SJCRH30 (cell line): Measurements from ENCODE around the gene CMYA5. TPM values are rescaled to one million over a fixed set of nuclear protein-coding genes. Genes with fewer than 3 reads are reported as not detected.
A peak's percentile ranks its signal among the peaks of the same experiment; 100 is the strongest.
"Not testable (repeated sequence)": the region's sequence is repeated elsewhere in the genome, so short reads cannot be mapped to it uniquely, and the experiment has no call there.

Experiments used
- DNase-seq, 2 experiments: peaks; one replicate each; pipeline ENCODE4 v3.0.0-alpha.2; 2015 to 2020
- H3K27ac ChIP-seq: fragments of 250-450 bp; sonication (Bioruptor Pico); 2 replicates; pipeline ENCODE4 v1.5.1; 2020; ENCODE audit warnings: mild to moderate bottlenecking, moderate library complexity
- H3K27me3 ChIP-seq: fragments of 250-450 bp; sonication (Bioruptor Pico); 2 replicates; pipeline ENCODE4 v1.5.1; 2020; ENCODE audit warnings: mild to moderate bottlenecking, moderate library complexity
- H3K36me3 ChIP-seq: fragments of 250-450 bp; sonication (Bioruptor Pico); 2 replicates; pipeline ENCODE4 v1.5.1; 2020; ENCODE audit warnings: mild to moderate bottlenecking, moderate library complexity
- H3K4me1 ChIP-seq: fragments of 250-450 bp; sonication (Bioruptor Pico); 2 replicates; pipeline ENCODE4 v1.5.1; 2020; ENCODE audit warnings: mild to moderate bottlenecking, moderate library complexity
- H3K4me3 ChIP-seq: fragments of 250-450 bp; sonication (Bioruptor Pico); 2 replicates; pipeline ENCODE4 v1.5.1; 2020; ENCODE audit warnings: mild to moderate bottlenecking, moderate library complexity
- H3K9me3 ChIP-seq: fragments of 250-450 bp; sonication (Bioruptor Pico); replicated peaks from 2 replicates; pipeline ENCODE4 v1.5.1; 2020; ENCODE audit warnings: mild to moderate bottlenecking, moderate library complexity
- total RNA-seq: library from RNA; depleted of rRNA; stranded (reverse); fragments of >200 nt; shearing (Covaris generic); gene quantifications from 2 replicates; pipeline ENCODE4 v1.2.3, GENCODE V29; 2014

Gene CMYA5
- total RNA-seq, 1 experiment from 2014 or later: 0.22 TPM

DNA sequence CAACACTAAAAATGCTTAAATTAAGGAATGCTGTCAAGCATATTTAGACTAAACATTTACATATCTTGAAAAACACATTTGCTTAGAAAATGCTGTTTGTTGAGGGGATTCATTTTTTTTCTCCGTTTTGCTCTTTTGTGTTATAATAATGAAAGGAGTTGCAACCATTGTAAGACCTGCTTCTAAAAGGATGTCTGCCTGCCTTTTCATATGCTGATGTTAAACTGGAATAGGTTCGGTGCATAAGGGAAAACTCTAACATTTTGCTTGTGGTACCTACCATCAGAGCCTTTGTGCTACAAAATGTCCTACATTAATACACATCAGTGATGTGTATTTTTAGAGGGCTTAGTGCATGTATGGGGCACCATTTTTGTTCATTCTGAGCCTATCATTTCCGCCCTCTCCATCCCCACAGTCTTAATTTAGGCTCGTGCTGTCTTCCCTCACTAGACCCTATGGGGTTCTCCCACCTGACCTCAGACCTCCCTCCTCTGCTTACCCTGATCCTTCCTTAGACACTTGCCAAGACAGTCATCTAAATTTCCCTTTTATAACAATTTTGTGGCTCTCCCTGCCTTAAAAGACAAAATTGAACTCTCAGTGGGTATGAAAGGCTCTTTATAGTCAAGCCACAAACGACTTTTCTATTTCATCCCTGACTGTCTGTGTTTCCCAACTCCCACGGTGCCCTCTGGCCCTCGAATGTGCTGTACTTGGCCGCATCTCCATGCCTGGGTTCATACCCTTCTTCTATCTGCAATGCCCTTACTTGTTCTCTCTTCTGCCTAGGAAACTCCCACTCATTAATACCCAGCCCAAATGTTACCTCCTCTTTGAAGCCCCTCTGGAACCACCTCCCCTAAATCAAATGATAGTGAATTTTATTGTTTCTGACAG lies 61.2 kb downstream of the CMYA5 start:
- no peaks in the 10 kb centered on the region for H3K36me3 ChIP-seq
- no peaks in the 10 kb centered on the region for H3K9me3 ChIP-seq
- H3K27ac ChIP-seq: no peak overlapping the region
- DNase-seq: no peak
- H3K4me3 ChIP-seq: no peak overlapping the region
- H3K27me3 ChIP-seq: no peaks in the 10 kb centered on the region
- no peaks in the 10 kb centered on the region for H3K4me1 ChIP-seq

DNA sequence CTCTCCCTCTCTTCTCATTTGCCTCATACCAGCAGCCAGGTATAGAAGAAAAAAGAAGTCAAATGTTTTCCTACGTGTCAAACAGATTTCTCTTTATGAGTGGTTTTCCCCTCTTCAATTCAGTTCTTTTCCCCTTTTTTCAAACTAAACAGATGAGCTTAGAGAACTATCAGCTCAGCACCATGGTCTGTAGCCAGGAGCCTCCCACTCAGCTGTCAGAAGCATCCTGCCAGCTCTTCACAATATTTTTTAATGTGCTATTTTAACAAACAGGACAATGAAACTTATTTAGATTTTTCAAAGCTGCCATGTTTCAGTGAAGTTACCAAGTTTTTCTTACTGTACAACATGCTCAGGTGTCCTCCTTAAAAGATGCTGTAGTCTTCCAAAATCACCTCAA lies 63.5 kb downstream of the CMYA5 start:
- DNase-seq: no peak
- Histone ChIP-seq H3K9me3 (peaks cover 3% of the 10 kb centered on the region; the same call in 1 of the 2 replicates), H3K27ac (no peak overlapping the region), H3K27me3 (no peaks in the 10 kb centered on the region), H3K4me1 (no peaks in the 10 kb centered on the region), H3K4me3 (no peak overlapping the region), H3K36me3 (no peaks in the 10 kb centered on the region)

DNA sequence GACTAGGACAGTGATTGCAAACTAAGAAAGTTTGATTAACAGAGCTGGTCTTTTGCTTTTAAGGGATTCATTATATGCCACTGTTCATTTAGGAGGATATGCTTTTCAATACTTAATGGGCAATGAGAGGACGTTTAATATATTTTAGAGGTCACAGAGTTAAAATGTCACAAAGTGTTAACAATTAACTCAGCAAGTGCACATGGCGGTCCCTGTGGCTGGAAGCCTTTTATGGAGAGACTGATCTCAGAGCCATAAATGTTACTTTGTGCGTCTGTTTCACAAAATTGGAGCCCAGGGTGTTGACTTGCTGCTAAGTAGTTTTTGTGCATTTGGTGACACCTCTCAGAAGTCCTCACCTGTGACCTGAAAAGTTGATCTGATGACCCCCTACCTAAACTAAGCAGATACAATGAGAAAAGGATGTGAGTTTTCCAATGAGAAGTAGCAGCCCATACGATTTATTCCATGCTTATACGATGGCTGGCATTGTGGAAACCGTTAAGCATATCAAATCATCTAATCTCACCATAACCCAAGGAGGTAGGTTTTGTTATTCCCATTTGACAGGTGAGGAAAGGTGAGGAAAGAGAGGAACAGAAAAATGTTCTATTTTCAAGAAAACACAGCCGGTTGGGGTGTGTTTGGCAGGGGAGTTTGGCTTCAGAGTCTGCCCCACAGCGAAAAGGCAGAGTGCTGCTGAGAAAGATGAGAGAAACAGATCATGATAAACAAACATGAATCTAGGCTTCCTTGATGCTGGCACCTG lies 64.4 kb downstream of the CMYA5 start:
- no peak overlapping the region for H3K27ac ChIP-seq
- H3K9me3 ChIP-seq: peaks cover 3% of the 10 kb centered on the region; the same call in 1 of the 2 replicates
- no peaks in the 10 kb centered on the region for H3K4me1 ChIP-seq
- H3K4me3 ChIP-seq: no peak overlapping the region
- no peaks in the 10 kb centered on the region for H3K36me3 ChIP-seq
- no peaks in the 10 kb centered on the region for H3K27me3 ChIP-seq
- DNase-seq: no peak

DNA sequence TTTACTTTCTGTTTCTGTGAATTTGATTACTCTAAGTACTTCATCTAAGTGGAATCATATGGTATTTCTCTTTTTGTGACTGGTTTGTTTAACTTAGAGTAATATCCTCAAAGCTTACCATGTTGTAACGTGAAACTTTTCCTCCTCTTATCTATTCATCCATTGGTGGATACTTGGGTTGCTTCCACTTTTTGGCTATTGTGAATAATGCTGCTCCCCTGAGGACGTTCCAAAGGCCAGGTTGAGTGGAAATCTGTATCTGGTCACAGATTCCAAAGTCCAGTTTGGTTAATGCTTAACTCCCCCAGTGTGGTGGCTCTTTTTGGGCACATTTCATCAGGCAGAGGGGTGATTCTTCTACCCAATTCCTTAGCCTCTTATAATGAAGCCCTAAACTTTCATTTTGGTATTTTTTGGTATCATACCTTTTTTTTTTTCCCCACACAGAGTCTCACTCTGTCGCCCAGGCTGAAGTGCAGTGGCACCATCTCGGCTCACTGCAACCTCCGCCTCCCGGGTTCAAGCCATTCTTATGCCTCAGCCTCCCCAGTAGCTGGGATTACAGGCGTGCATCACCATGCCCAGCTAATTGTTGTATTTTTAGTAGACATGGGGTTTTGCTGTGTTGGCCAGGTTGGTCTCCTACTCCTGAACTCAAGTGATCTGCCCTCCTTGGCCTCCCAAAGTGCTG lies 65.4 kb downstream of the CMYA5 start:
- Histone ChIP-seq H3K4me1 (no peaks in the 10 kb centered on the region), H3K27ac (no peak overlapping the region), H3K4me3 (no peak overlapping the region), H3K36me3 (no peaks in the 10 kb centered on the region), H3K9me3 (peaks cover 3% of the 10 kb centered on the region; the same call in 1 of the 2 replicates), H3K27me3 (no peaks in the 10 kb centered on the region)
- no peak for DNase-seq

DNA sequence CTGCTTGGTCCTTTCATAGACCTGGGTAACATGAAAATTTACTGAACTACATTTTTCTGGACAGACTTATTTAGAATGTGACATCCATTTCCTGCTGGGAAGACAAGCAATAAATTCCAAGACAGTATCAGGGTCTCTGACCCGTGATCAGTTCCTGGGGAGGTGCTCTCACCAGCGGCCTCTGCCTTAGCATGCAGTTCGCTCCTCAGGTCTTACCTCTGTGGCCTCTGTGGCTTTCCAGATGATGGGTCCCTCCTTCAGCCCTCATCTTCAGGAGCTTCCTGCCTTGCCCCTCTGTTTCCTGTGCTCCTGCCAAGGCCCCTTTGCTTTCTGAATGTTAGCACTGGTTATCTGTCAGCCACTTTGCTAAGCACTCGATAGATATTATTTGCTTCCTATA lies 66.4 kb downstream of the CMYA5 start:
- Histone ChIP-seq H3K36me3 (no peaks in the 10 kb centered on the region), H3K4me3 (no peak overlapping the region), H3K4me1 (no peaks in the 10 kb centered on the region), H3K27me3 (no peaks in the 10 kb centered on the region), H3K9me3 (peaks cover 3% of the 10 kb centered on the region; the same call in 1 of the 2 replicates), H3K27ac (no peak overlapping the region)
- no peak for DNase-seq

DNA sequence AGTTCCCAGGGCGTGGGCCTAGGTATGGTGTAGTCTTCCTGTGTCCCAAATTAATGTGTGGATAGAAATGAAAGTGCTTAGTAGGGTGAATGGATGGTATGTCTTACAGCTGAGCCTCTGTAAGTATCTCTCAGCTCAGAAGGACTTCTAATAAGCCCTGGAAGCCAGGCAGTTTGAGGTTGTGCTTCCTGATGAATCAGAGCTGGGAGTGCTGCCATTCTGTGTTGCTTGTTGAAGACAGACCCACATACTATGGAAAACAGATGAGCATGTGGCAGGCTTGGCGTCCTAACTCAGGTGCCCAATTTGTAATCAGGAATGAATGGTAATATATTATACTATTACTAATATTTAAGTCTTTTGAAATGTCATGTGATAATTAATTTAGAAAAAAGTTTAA lies 69.8 kb downstream of the CMYA5 start:
- H3K36me3 ChIP-seq: no peaks in the 10 kb centered on the region
- no peak for DNase-seq
- no peaks in the 10 kb centered on the region for H3K4me1 ChIP-seq
- no peak overlapping the region for H3K27ac ChIP-seq
- no peak overlapping the region for H3K4me3 ChIP-seq
- peaks cover 3% of the 10 kb centered on the region; the same call in 1 of the 2 replicates for H3K9me3 ChIP-seq
- no peaks in the 10 kb centered on the region for H3K27me3 ChIP-seq

DNA sequence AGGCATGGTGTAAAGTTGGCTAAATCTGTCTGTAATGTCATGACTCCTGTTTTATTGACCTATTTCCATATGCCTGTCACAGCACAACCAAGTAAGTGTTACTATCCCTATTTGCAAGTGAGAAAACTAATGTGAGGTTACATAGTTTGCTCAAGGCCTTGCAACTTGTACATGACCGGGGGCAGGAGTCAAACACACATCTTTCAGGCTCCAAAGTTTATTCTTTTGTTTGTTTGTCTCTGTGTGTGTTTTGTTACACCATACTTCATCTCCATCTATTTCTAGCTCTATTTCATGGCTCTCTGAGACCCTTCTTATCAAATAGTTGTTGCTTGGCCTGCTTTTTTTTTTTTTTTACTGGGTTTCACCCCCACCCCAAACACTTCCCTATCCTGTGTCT lies 70.2 kb downstream of the CMYA5 start:
- DNase-seq: no peak
- Histone ChIP-seq H3K4me3 (no peak overlapping the region), H3K27ac (no peak overlapping the region), H3K4me1 (no peaks in the 10 kb centered on the region), H3K9me3 (peaks cover 3% of the 10 kb centered on the region; the same call in 1 of the 2 replicates), H3K27me3 (no peaks in the 10 kb centered on the region), H3K36me3 (no peaks in the 10 kb centered on the region)

DNA sequence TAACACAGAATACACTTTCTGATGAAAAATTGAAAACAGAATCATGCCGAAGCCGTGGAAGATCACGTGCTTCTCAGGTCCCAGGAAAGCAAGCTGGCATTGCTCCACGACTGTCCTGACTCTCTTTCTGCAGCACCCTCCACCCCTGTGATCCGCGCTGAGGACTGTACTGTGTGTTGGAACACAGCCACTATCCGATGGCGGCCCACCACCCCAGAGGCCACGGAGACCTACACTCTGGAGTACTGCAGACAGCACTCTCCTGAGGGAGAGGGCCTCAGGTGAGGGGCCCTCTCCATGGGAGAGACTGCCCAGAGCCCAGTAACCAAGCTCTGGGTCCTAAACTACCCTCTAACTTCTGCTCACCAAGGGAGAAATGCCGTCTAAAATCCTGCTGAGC lies 73.3 kb downstream of the CMYA5 start:
- Histone ChIP-seq H3K27me3 (no peaks in the 10 kb centered on the region), H3K4me1 (no peaks in the 10 kb centered on the region), H3K36me3 (no peaks in the 10 kb centered on the region)

DNA sequence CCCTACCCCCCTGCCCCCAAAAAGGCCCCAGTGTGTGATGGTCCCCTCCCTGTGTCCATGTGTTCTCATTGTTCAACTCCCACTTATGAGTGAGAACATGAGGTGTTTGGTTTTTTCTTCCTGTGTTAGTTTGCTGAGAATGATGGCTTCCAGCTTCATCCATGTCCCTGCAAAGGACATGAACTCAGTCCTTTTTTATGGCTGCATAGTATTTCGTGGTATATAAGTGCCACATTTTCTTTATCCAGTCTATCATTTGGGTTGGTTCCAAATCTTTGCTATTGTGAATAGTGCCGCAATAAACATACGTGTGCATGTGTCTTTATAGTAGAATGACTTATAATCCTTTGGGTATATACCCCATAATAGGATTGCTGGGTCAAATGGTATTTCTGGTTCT lies 74.5 kb downstream of the CMYA5 start:
- not testable (repeated sequence) for DNase-seq, H3K36me3 ChIP-seq, H3K9me3 ChIP-seq, H3K4me1 ChIP-seq, H3K27me3 ChIP-seq, H3K27ac ChIP-seq, H3K4me3 ChIP-seq

More for the DNA sequence above, 73.3 kb downstream of the CMYA5 start:
- Histone ChIP-seq H3K27ac (no peak overlapping the region), H3K9me3 (no peaks in the 10 kb centered on the region; the same call in 1 of the 2 replicates), H3K4me3 (no peak overlapping the region)
- no peak for DNase-seq

DNA sequence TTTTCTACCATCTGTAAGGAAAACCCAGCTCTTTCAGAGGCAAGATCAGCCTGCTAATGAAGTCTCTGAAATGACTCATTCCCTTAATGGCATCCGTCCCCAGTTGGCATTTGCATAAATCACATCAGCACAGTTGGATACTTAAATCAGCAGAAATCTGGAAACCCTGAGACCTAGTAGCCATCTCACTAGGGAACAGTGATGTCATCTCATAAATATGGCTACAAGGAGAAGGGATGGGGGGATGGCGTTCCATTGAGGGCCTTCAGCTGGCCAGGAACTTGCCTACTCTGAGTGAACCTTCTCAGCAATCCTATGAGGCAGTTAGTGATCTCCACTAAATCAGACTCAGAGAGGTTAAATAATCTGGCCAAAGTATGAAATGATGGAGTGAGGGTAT lies 81.8 kb downstream of the CMYA5 start:
- Histone ChIP-seq H3K27me3 (no peaks in the 10 kb centered on the region), H3K27ac (no peak overlapping the region), H3K9me3 (peaks cover 9% of the 10 kb centered on the region; the same call in 1 of the 2 replicates), H3K4me3 (no peak overlapping the region), H3K36me3 (no peaks in the 10 kb centered on the region), H3K4me1 (no peaks in the 10 kb centered on the region; the same call in 1 of the 2 replicates)
- peak; percentile 13 to 19 for DNase-seq

DNA sequence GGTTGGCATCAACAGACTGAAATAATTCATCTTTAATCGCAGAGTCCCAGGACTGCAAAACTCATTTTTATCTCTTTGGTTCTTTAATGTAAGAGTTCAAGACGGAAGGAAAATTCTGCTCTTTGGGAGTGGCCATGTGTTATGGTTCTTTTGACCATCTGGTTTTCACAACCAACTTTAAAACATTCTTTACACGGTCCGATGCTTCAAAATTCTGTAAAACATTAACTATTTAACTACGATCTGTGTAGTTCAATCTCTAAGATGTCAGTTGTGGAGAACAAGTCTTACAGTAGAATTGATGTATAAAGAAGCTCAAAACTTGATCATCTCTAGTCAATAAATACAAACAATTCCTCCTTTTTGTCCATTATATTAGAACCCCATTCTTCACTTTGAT lies 83.0 kb downstream of the CMYA5 start:
- Histone ChIP-seq H3K27me3 (no peaks in the 10 kb centered on the region), H3K4me1 (no peaks in the 10 kb centered on the region; the same call in 1 of the 2 replicates), H3K4me3 (no peak overlapping the region), H3K36me3 (no peaks in the 10 kb centered on the region), H3K9me3 (peaks cover 9% of the 10 kb centered on the region; the same call in 1 of the 2 replicates), H3K27ac (no peak overlapping the region)
- no peak for DNase-seq

DNA sequence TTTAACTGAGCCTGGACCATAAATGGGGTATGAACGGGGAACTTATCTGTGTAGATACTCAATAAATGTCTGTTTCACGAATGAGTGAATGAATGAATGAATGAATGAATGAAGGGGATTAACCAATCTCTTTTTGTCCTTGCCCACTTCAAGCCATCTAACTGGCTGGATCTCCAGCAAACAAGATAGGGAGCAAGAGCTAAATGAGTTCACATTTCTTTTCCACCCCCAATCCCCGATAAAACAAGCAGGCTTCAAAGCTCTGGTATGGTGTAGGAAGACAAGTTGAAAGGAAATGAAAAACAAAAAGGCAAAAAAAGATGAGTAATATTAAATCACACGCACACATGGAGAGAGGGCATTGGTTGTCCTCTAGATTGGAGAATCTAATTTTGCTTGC lies 84.0 kb downstream of the CMYA5 start:
- H3K4me1 ChIP-seq: no peaks in the 10 kb centered on the region; the same call in 1 of the 2 replicates
- H3K9me3 ChIP-seq: peaks cover 9% of the 10 kb centered on the region; the same call in 1 of the 2 replicates
- no peaks in the 10 kb centered on the region for H3K27me3 ChIP-seq
- H3K4me3 ChIP-seq: peak overlapping the region; percentile 45
- H3K36me3 ChIP-seq: no peaks in the 10 kb centered on the region
- no peak overlapping the region for H3K27ac ChIP-seq
- DNase-seq: no peak

DNA sequence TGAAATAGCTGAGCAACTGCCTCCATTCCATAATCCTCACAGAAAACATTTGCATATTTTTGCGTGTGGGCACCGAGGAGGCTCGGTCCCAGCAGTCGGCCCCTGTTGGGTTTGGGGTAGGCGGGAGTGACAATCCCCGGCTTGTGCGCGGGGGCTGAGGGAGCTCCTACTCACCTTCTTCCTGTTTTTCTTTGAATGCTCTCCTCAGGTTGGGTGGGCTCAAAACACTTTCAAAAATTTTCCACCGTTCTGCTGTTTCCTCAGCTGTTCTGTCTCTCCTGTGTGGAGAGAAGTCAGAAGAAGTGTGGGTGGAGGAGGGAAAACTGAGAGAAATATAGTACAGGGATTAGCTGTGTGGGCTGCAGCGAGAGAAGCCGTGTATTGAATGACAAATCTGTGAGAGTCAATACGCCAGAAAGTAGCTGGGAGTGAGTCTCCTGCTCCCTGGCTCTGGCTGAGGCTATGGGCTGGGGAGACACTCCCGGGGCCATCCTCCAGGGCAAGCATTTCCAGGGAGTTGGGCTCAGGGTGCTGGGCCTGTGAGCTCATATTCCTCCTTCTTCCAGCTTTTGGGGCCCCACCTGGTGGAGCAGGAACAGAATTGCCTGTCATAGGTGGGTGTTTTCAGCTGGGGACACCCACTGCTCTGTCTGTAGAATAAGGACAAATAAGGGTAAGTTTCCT lies 84.7 kb downstream of the CMYA5 start:
- peak; percentile 71 to 80 for DNase-seq
- Histone ChIP-seq H3K4me3 (peak overlapping the region; percentile 45), H3K36me3 (no peaks in the 10 kb centered on the region), H3K9me3 (peaks cover 9% of the 10 kb centered on the region; the same call in 1 of the 2 replicates), H3K27ac (peak overlapping the region; percentile 1; the same call in 1 of the 2 replicates), H3K4me1 (no peaks in the 10 kb centered on the region; the same call in 1 of the 2 replicates), H3K27me3 (no peaks in the 10 kb centered on the region)

DNA sequence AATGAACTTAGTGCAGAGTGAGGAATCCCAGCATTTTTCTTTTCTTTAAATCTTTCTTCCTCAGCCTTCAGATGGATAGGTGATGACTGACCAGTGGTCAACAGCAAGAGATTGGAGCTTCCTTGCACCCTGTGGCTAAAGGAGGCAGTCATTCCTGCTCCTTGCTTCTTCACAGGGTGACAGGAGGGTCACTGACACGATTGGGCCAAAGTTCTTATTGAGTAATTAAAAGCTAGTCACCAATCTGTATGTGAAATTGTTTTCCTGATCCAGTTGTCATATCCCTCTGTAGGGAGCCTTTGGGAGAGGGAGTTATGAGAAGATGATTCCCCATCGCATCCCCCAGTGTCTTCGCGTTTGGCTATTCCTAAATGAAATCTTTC lies 85.2 kb downstream of the CMYA5 start:
- H3K4me1 ChIP-seq: no peaks in the 10 kb centered on the region; the same call in 1 of the 2 replicates
- no peak overlapping the region for H3K27ac ChIP-seq
- no peak overlapping the region for H3K4me3 ChIP-seq
- DNase-seq: no peak
- no peaks in the 10 kb centered on the region for H3K36me3 ChIP-seq
- peaks cover 9% of the 10 kb centered on the region; the same call in 1 of the 2 replicates for H3K9me3 ChIP-seq
- no peaks in the 10 kb centered on the region for H3K27me3 ChIP-seq
